COLO829 (cell line): ENCODE measurements around the gene HYDIN.

Experiments
- DNase-seq: peaks from one replicate; pipeline ENCODE4 v3.0.0; 2012; ENCODE audit warnings: low spot score

Gene HYDIN

GRCh38 chr16:71230122-71230845 is at the start of gene HYDIN:
Gene HYDIN (minus strand): TSS chr16:71230722. CDS start chr16:71186895, 43,827 bp downstream.
- DNase-seq, result no peak

DNA sequence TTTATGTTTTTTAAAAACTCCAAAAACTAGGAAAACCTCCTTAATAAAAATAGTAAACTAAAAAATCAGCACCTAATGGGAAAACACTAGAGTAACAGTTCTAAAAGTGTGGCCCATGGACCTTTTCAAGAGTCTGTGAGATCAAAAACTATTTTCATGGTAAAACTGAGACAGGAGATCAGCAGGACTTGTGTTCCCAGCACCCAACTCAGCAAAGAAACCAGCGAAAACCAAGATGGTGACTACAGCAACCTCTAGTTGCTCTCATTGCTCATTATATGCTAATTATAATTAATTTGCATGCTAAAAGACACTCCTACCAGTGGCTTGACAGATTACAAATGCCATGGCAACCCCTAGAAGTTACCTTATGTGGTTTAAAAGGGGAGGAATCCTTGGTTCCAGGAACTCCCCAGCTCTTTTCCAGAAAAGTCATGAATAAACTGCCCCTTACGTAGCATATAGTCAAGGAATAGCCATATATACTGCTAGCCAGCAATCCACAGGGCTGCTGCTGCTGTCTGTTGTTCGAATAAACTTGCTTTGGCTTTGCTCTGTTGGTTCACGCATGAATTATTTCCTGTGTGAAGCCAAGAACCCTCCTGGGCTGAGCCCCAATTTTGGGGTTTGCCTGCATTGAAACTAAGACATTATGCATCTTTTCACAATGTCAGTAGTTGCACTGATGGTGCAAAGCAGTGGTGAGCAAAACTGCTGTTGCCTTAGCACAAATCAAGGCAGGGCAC is 46.2 kb upstream of the HYDIN start:
- DNase-seq, result no peak

DNA sequence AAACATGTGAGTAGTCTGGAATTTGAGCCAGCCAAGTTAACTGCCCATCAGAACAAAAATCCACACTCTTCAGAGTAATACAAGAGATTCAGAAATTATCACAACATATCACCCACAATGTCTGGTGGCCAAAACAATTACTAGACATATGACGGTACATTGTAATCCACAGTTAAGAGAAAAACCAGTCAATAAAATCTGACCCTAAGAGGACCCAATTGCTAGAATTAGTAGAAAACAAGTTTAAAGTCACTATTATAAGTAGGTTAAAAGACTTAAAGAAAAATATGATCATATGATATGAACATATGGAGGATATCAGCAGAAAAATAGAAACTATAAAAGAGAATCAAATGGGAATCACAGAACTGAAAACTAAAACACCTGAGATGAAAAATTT is 42.9 kb upstream of the HYDIN start:
- no peak for DNase-seq

DNA sequence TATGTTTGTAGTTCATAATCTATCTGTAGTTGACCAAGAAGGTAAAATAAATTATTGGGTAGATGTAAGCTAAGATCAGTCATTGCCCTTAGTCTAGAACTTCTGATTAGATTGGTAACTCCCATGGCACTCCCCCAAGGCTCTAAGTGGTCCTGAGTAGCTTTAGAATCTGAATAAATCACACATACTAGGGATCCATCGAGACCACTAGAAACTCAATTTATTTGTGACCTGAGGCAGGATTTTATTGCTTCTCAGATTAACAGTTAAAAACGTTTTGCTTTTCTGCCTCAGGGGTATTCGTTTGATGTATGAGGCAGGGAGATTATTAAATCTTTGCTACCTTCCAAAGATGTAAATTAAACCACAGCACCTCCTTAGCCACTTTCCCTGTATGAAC is 33.8 kb upstream of the HYDIN start:
- DNase-seq, result no peak

GRCh38 chr16:71263582-71263981 is 33.1 kb upstream of the HYDIN start:
- no peak for DNase-seq

- DNase-seq, result no peak
These were observed 31.9 kb upstream of the HYDIN start for GRCh38 chr16:71262391-71262790.

DNA sequence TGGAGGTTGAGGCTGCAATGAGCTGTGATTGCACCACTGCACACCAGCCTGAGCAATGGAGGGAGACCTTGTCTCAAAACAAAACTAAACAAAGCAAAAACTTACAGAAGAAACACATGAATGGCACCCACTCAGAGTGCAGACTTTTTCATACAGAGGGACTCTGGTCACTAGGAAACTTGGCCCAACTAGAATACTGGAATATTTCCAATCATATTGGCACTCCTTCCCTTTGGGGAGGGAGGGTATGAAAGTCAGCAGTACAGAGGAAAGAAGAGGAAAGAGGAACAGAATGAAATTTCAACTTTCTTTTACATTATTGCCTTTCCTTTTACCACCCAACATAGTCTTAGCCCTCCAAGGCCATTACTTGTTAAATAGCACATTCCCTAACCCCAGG is 30.5 kb upstream of the HYDIN start:
- DNase-seq, result no peak

GRCh38 chr16:71259086-71259485 is 28.6 kb upstream of the HYDIN start:
- no peak for DNase-seq

DNA sequence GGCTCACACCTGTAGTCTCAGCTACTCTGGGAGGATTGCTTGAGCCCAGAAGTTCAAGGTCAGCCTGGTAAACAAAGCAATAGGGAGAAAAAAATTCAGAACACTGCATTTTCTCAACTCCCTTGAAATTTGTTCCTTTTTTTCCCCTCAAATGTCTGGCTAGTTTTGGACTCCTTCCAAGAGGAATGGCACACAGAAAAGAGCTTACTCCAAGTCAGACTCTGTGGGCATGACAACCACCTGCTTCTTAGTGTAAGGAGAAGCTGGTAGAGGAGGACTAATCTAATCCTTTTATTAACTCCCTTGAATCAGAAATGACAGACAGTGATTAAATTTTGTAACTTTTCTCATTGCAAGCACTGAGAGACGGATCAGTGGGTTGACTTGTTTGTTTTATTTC is 27.9 kb upstream of the HYDIN start:
- no peak for DNase-seq

DNA sequence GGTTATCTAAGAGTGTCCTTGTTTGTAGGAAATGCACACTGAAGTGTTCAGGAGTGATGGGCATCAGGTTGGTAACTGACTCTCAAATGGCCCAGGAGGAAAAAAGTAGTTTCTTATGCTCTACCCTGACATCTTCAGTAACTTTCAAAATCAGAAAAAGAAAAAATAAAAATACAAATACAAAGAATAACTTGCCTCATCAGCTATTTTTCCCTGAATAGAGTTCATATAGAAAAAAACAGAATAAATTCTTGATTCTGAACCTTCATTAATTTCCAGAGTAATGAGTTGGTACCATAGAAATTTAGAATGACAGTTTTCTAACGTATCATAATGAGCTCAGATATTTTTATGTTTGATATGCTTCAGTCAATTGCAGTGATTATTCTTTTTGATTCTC is 27.2 kb upstream of the HYDIN start:
- no peak for DNase-seq

- DNase-seq, result no peak
These were observed 25.2 kb upstream of the HYDIN start for GRCh38 chr16:71255721-71256120.

DNA sequence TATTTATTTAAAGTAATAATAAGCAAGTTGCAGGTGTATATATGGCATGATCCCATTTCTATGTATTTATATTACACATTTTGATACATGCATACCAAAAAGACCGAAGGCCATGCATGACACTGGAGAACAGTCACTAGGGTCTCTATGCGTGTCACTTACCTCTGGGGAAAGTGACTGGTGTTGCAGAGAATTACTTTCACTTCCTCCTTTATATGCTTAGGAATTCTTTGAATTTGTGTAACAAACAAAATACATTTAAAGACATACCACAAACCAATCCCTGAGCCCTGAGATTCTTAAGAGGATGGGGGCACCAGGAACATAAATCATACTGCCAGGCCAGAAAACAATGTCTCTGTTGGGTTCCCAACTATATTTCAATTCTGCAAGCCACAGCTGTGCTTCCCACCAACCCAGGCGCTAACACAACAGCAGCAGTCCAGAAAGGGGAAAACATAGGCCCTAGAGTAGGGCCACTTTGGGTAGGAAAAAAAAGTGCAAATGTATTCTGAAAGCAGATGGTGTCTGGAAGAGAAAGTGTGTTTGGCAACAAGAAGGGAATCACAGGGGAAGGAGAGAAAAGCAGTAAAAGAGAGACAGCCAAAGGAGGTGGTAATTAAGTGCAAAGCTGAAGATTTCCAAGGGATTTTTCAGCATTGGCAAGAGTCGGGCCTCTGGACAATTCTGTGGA is 24.5 kb upstream of the HYDIN start:
- no peak for DNase-seq

DNA sequence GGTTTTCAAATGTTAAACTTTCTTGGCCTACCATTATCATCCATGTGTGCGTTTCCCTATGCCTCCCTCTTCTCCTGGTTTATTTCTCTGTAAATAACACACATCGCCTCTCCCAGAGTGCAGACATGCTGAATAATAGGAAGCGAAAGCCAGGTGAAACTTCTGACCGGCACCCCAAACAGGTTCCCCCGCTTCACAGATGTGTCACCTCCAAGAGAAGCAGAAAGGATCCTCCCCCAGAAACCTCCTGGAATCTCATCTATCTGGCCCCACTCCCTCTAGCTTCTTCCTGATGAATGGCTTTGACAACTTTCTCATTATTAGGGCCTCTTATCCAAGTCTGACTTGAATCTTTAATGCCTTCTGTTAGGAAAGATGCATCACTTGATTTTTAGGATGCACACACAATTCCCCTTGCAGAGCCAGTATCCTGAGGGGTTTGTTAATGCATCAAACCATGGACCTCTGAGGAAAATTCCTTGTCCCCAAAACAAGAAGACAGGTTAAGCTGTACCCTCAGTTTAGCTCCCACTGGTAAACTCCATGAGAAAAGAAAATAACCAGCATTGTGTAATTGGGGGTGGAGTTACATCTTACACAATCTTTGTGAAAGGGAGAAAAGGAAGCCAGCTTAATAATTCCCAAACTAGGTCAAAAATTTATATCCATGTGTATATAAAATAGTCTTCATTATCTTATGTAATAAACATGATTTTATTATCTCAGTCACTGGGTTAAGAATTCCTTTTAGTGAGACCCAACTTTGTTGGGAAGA is 20.1 kb upstream of the HYDIN start:
- no peak for DNase-seq

GRCh38 chr16:71249399-71249798 is 18.9 kb upstream of the HYDIN start:
- DNase-seq, result no peak

GRCh38 chr16:71247478-71247877 is 17.0 kb upstream of the HYDIN start:
- no peak for DNase-seq

DNA sequence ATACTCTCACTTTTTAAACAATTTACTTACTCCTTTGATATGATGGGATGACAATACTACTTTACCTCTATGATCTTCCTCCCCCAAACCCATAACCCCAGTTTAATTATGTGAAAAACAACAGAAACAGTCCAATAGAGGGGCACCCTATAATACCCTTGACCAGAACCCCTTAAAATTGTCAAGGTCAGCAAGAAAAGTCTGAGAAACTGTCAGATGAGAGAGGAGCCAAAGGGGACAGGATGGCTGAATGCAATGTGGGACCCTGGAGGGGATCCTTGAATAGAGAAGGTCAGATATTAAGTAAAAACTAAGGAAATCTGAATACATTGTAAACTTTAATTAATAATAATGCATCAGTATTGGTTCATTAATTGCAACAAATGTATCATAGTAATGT is 15.8 kb upstream of the HYDIN start:
- DNase-seq, result no peak

DNA sequence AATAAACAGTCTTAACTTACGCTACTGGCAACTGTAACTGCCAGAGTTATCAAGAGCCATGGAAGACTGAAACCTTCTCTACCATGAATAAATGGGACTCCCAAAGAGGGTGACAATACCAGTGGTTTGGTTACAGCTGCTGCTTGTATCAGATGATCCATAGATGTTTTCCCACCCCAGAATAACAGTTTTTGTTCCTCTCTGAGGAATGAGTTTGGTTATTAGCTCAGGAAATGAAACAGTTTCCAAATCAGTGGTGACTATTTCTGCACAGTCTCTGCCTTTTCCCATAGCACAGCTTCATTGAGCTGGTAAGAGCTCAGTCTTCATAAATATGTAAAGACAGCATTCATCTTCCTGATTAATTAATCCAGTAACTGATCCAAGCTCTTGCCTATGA is 14.0 kb upstream of the HYDIN start:
- DNase-seq, result no peak

DNA sequence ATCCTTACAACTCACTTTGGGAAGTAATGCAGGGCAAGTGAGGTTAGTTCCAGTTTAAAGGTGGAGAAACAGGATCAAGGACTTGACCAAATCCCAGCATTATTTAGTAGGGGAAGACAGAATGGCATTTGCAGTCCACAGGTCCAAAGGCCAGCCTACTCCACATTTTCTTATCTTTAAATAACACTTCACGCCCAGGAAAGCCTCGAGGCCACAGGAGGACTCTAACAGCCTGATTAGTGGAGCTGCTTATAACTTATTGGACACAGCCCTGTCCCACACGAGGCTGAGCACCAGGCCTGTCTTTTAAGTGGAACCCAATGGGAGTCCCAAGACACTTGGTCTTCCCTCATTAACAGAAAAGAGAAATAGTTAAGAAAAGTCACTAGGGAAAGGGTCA is 12.1 kb upstream of the HYDIN start:
- DNase-seq, result no peak

DNA sequence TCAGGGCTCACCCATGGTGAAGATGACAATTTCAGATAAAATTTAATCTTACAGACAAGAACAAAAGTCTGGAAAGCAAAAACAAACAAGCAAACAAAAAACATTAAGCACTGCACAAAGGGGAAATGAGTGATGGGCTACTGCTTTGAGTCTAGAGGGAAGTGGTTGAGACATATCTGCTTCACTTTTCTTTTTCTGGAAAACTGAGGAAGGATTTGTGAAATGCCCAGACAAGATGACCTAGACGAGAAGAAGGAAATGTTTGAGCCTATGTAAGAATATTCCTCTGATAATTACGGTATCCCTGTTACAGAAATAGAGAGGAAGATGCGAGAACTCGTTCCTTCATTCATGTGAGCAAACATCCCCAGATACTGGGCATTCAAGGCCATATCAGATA is 11.5 kb upstream of the HYDIN start:
- DNase-seq, result no peak

- DNase-seq, result no peak
These were observed 1.2 kb downstream of the HYDIN start for GRCh38 chr16:71229344-71229743.

DNA sequence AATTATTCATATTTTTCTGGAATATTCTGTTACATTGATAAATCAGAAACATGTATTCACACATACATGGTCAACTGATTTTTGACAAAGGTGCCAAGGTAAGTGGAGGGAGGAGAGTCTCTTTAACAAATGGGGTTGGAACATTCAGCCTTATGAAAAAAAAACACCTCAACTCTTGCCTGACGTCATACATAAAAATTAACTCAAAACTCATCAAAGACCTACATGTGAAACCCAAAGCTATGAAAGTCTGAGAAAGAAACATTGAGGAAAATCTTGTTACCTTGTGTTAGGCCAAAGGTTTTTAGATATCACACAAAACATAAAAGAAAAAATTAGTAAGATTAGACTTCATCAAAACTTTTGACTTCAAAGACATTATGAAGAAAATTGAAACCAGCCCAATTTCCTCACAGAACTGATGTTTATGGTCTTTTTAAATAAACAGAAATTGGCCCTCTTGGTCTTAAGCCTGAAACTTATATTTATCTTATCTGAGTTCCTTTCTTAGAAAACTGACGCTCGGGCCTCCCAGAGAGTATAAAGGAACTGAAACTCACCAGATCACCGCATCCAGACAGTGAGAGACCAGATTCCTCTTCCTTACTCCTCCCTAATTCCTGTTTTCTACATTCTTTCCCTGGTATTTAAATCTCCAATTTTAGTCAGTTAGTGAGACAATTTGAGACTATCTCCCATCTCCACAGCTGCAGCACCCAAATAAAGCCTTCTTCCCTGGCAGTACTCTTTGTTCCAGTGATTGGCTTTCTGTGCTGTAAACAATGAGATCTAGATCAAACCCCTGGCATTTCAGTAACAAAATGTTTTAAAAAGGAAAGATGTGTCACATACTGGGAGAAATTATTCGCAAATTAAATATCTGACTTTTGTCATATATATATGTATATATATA is 4.0 kb downstream of the HYDIN start:
- DNase-seq, result no peak
